ENCODE data around the gene MARCHF3. TPM values are rescaled to one million over a fixed set of nuclear protein-coding genes. Genes with fewer than 3 reads are reported as not detected.
"Not testable (repeated sequence)": the region's sequence is repeated elsewhere in the genome, so short reads cannot be mapped to it uniquely, and the experiment has no call there.

MARCHF3 gene
- total RNA-seq, 1 experiment from 2014 or later, result 3.4 TPM

- Histone ChIP-seq H3K4me1 (replicated peaks) (no peaks in the 10 kb centered on the region), H3K4me3 (no peak overlapping the region), H3K9me3 (replicated peaks) (no peaks in the 10 kb centered on the region), H3K36me3 (0 out of 2 replicates have a peak, but pooled peaks cover 3% of the 10 kb centered on the region), H3K27me3 (replicated peaks) (no peaks in the 10 kb centered on the region), H3K27ac (no peak overlapping the region)
- no peak for DNase-seq (ENCODE audit: low read depth in 1 of 2, low spot score in 2 of 2)
Observed at GRCh38 chr5:127061956-127062355, 31.6 kb upstream of the MARCHF3 start.

DNA sequence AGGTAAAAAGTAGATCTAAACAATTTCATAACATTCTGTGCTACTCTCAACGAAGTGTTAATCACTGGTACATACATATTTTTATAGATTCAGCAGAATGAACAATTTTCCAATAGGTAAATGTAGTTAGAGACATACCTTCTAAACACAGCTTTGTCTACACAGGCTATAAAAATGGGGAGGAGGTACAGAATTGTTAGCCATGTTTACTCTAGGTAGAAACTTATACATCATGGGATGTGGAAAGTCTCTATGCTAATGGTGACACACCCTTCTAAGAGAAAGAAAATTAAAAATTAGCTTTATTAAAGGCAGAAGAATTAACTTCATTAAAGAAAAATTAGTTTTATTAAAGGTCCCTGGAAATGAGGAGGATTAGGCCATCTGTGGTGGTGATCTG lies 31.2 kb upstream of the MARCHF3 start:
- no peak overlapping the region for H3K4me3 ChIP-seq
- no peak for DNase-seq (ENCODE audit: low read depth in 1 of 2, low spot score in 2 of 2)
- H3K36me3 ChIP-seq, result 0 out of 2 replicates have a peak, but pooled peaks cover 3% of the 10 kb centered on the region
- no peaks in the 10 kb centered on the region for H3K9me3 ChIP-seq (replicated peaks)
- H3K27ac ChIP-seq, result no peak overlapping the region
- H3K4me1 ChIP-seq (replicated peaks), result no peaks in the 10 kb centered on the region
- H3K27me3 ChIP-seq (replicated peaks), result no peaks in the 10 kb centered on the region

- H3K27ac ChIP-seq, result no peak overlapping the region
- 0 out of 2 replicates have a peak, but pooled peaks cover 3% of the 10 kb centered on the region for H3K36me3 ChIP-seq
- H3K27me3 ChIP-seq (replicated peaks), result no peaks in the 10 kb centered on the region
- H3K4me1 ChIP-seq (replicated peaks), result no peaks in the 10 kb centered on the region
- DNase-seq (ENCODE audit: low read depth in 1 of 2, low spot score in 2 of 2), result no peak
- no peak overlapping the region for H3K4me3 ChIP-seq
- H3K9me3 ChIP-seq (replicated peaks), result no peaks in the 10 kb centered on the region
Observed at GRCh38 chr5:127060470-127060985, 30.2 kb upstream of the MARCHF3 start.

- no peak for DNase-seq (ENCODE audit: low read depth in 1 of 2, low spot score in 2 of 2)
- H3K27ac ChIP-seq, result no peak overlapping the region
- H3K36me3 ChIP-seq, result 0 out of 2 replicates have a peak, but pooled peaks cover 3% of the 10 kb centered on the region
- H3K4me3 ChIP-seq, result no peak overlapping the region
- H3K4me1 ChIP-seq (replicated peaks), result no peaks in the 10 kb centered on the region
- no peaks in the 10 kb centered on the region for H3K27me3 ChIP-seq (replicated peaks)
- no peaks in the 10 kb centered on the region for H3K9me3 ChIP-seq (replicated peaks)
Observed at GRCh38 chr5:127056896-127057295, 26.5 kb upstream of the MARCHF3 start.

GRCh38 chr5:127055880-127056653 lies 25.7 kb upstream of the MARCHF3 start:
- H3K36me3 ChIP-seq, result 0 out of 2 replicates have a peak, but pooled peaks cover 3% of the 10 kb centered on the region
- no peak for DNase-seq (ENCODE audit: low read depth in 1 of 2, low spot score in 2 of 2)
- H3K4me3 ChIP-seq, result no peak overlapping the region
- H3K4me1 ChIP-seq (replicated peaks), result no peaks in the 10 kb centered on the region
- H3K27me3 ChIP-seq (replicated peaks), result no peaks in the 10 kb centered on the region
- H3K27ac ChIP-seq, result no peak overlapping the region
- H3K9me3 ChIP-seq (replicated peaks), result no peaks in the 10 kb centered on the region

- not testable (repeated sequence) for H3K36me3 ChIP-seq; H3K4me3 ChIP-seq; H3K9me3 ChIP-seq (replicated peaks); H3K4me1 ChIP-seq (replicated peaks); DNase-seq (ENCODE audit: low read depth in 1 of 2, low spot score in 2 of 2); H3K27ac ChIP-seq; H3K27me3 ChIP-seq (replicated peaks)
Observed at GRCh38 chr5:127053551-127053950, 23.2 kb upstream of the MARCHF3 start.

DNA sequence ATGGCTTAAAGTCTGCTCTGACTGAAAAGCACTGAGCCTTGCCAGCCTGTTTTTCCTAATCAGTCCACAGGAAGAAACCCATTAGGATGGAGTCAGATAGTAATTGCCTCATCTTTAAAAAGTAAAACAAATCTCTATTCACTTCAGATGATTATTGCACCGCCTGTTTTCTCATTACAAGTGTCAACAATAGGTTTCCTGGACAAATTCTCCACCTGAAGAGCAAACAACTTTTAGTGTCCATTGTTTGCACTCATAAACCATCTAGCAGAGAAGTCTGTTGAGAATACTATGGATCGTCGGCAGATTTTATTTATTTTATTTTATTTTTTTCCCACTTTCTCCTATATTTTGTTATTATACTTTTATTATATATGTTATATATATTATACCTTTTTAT lies 22.7 kb upstream of the MARCHF3 start:
- H3K27me3 ChIP-seq (replicated peaks), result no peaks in the 10 kb centered on the region
- 0 out of 2 replicates have a peak, but pooled peaks cover 3% of the 10 kb centered on the region for H3K36me3 ChIP-seq
- H3K27ac ChIP-seq, result no peak overlapping the region
- H3K9me3 ChIP-seq (replicated peaks), result no peaks in the 10 kb centered on the region
- no peak for DNase-seq (ENCODE audit: low read depth in 1 of 2, low spot score in 2 of 2)
- no peak overlapping the region for H3K4me3 ChIP-seq
- no peaks in the 10 kb centered on the region for H3K4me1 ChIP-seq (replicated peaks)

DNA sequence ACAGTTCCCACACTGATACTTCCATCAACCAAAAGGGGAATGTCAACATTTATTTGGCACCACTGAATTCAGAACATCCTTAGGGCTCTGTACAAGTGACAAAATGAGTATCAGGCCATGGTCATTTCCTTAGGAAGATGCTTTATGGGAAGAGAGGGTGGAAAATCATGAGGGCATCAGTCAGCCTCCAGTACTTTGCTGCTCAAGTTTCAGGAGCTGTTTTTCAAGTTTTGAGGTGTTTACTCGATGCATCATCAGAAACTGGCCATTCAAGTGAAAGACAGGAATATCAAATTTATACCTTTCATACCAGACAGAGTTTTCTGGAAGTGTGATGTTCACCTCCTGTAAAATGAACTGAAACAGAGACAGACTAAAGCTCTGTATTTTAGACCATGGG lies 21.2 kb upstream of the MARCHF3 start:
- Histone ChIP-seq H3K36me3 (no peaks in the 10 kb centered on the region), H3K9me3 (replicated peaks) (no peaks in the 10 kb centered on the region), H3K27ac (no peak overlapping the region), H3K27me3 (replicated peaks) (no peaks in the 10 kb centered on the region), H3K4me3 (no peak overlapping the region), H3K4me1 (replicated peaks) (no peaks in the 10 kb centered on the region)
- no peak for DNase-seq (ENCODE audit: low read depth in 1 of 2, low spot score in 2 of 2)

DNA sequence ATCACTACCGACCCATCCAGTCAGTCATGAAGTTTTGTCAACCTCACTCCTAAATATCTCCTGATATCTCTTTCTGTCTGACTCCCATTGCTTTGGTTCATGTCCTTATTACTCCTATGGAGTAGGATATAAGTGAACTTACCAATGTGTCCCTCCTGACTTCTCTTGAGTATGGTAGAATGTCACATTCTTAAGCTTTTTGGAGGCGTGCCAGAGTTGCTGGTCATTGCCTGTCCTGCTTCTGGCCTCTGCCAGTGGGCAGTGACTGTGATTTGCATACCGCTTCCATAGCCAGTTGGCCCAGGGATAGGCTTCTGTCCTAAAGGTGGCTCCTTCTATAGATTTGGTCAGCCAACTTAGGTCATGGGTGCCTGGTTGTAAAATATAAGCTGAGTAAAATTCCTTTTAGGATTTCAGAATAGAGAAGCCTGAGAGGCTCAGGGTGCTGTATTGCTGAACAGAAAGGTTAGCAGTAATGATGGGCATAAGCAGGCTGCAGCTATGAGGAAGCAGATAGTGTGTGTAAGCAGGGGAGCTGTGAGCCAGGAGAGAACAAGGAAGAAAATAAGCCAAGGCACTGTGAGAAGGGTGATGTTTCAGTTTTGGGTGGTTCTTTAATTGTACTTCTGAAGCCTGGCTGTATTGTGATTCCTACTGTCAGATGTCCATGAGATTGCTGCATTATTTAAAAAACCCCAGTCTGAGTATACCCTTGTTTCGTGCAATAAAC lies 16.1 kb upstream of the MARCHF3 start:
- Histone ChIP-seq H3K4me1 (replicated peaks) (no peaks in the 10 kb centered on the region), H3K27me3 (replicated peaks) (0 out of 2 replicates have a peak, but pooled peaks cover 2% of the 10 kb centered on the region), H3K9me3 (replicated peaks) (no peaks in the 10 kb centered on the region), H3K36me3 (no peaks in the 10 kb centered on the region), H3K4me3 (no peak overlapping the region), H3K27ac (no peak overlapping the region)
- no peak for DNase-seq (ENCODE audit: low read depth in 1 of 2, low spot score in 2 of 2)

- Histone ChIP-seq H3K9me3 (replicated peaks) (no peaks in the 10 kb centered on the region), H3K36me3 (no peaks in the 10 kb centered on the region), H3K4me3 (no peak overlapping the region), H3K27ac (no peak overlapping the region), H3K27me3 (replicated peaks) (0 out of 2 replicates have a peak, but pooled peaks cover 2% of the 10 kb centered on the region), H3K4me1 (replicated peaks) (no peaks in the 10 kb centered on the region)
- no peak for DNase-seq (ENCODE audit: low read depth in 1 of 2, low spot score in 2 of 2)
Observed at GRCh38 chr5:127042593-127042992, 12.2 kb upstream of the MARCHF3 start.

DNA sequence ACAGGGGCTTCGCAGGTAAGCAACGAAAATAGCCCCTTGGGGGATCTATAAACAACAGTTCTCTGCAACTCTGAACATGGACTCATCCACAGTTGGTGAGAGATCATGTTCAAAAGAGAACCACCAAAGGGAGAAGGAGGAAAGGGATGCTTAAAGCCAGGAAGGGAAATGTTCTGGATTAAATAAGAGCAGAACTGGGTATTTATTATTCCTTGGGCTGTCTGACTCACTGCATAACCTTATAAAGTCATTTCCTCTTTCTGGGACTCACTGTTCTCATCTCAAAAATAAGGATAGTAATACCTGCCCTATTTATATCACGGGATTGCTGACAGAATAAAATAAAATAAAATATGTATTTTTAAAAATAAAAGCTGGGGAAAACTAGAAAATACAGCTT lies 11.2 kb upstream of the MARCHF3 start:
- Histone ChIP-seq H3K9me3 (replicated peaks) (no peaks in the 10 kb centered on the region), H3K4me1 (replicated peaks) (no peaks in the 10 kb centered on the region), H3K27me3 (replicated peaks) (0 out of 2 replicates have a peak, but pooled peaks cover 2% of the 10 kb centered on the region), H3K4me3 (no peak overlapping the region), H3K27ac (no peak overlapping the region), H3K36me3 (no peaks in the 10 kb centered on the region)
- no peak for DNase-seq (ENCODE audit: low read depth in 1 of 2, low spot score in 2 of 2)

GRCh38 chr5:127040796-127041520 lies 10.6 kb upstream of the MARCHF3 start:
- no peak for DNase-seq (ENCODE audit: low read depth in 1 of 2, low spot score in 2 of 2)
- Histone ChIP-seq H3K27ac (no peak overlapping the region), H3K36me3 (no peaks in the 10 kb centered on the region), H3K9me3 (replicated peaks) (no peaks in the 10 kb centered on the region), H3K27me3 (replicated peaks) (peaks cover 2% of the 10 kb centered on the region; the same call in 1 of the 2 replicates), H3K4me3 (no peak overlapping the region), H3K4me1 (replicated peaks) (no peaks in the 10 kb centered on the region)

- no peaks in the 10 kb centered on the region for H3K4me1 ChIP-seq (replicated peaks)
- no peak overlapping the region for H3K4me3 ChIP-seq
- no peaks in the 10 kb centered on the region for H3K36me3 ChIP-seq
- H3K9me3 ChIP-seq (replicated peaks), result no peaks in the 10 kb centered on the region
- no peaks in the 10 kb centered on the region; the same call in none of the 2 replicates for H3K27me3 ChIP-seq (replicated peaks)
- no peak overlapping the region for H3K27ac ChIP-seq
- DNase-seq (ENCODE audit: low read depth in 1 of 2, low spot score in 2 of 2), result no peak
Observed at GRCh38 chr5:127038550-127038949, 8.2 kb upstream of the MARCHF3 start.
